Measurements from ENCODE around the gene GRIK2.

DNA sequence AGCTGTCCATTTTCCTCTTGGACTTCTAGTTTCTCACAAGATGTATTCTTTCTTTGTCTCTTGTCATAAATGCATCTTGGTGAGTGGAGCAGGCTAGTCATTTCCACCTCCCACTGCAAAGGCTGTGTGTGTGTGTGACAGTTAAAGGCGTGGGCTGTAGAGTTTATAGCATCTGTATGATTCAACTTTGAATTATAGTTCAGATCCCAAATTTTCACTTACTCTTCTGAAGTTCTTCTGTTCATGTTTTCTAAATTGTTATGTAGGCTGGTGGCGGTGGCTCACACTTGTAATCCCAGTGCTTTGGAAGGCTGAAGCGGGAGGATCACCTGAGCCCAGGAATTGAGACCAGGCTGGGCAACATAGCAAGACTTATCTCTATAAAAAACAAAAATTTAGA, 44.7 kb upstream of the GRIK2 start:
- TF ChIP-seq, protein P1, sequence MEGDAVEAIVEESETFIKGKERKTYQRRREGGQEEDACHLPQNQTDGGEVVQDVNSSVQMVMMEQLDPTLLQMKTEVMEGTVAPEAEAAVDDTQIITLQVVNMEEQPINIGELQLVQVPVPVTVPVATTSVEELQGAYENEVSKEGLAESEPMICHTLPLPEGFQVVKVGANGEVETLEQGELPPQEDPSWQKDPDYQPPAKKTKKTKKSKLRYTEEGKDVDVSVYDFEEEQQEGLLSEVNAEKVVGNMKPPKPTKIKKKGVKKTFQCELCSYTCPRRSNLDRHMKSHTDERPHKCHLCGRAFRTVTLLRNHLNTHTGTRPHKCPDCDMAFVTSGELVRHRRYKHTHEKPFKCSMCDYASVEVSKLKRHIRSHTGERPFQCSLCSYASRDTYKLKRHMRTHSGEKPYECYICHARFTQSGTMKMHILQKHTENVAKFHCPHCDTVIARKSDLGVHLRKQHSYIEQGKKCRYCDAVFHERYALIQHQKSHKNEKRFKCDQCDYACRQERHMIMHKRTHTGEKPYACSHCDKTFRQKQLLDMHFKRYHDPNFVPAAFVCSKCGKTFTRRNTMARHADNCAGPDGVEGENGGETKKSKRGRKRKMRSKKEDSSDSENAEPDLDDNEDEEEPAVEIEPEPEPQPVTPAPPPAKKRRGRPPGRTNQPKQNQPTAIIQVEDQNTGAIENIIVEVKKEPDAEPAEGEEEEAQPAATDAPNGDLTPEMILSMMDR (IDR thresholded peaks at IDR 0.05) = no peak
- TF ChIP-seq POLR2AphosphoS5 (IDR thresholded peaks at IDR 0.05) (no peak), POLR2A (IDR thresholded peaks at IDR 0.05) (no peak)

Measured in suprapubic skin (tissue), 4 donors.